ENCODE measurements around the gene SFXN2. TPM values are rescaled to one million over a fixed set of nuclear protein-coding genes. Genes with fewer than 3 reads are reported as not detected.
"Not testable (repeated sequence)": the region's sequence is repeated elsewhere in the genome, so short reads cannot be mapped to it uniquely, and the experiment has no call there.

Gene SFXN2
- total and polyA plus RNA-seq, 4 donors, result 6.9 to 14.6 (median 8.9) TPM

DNA sequence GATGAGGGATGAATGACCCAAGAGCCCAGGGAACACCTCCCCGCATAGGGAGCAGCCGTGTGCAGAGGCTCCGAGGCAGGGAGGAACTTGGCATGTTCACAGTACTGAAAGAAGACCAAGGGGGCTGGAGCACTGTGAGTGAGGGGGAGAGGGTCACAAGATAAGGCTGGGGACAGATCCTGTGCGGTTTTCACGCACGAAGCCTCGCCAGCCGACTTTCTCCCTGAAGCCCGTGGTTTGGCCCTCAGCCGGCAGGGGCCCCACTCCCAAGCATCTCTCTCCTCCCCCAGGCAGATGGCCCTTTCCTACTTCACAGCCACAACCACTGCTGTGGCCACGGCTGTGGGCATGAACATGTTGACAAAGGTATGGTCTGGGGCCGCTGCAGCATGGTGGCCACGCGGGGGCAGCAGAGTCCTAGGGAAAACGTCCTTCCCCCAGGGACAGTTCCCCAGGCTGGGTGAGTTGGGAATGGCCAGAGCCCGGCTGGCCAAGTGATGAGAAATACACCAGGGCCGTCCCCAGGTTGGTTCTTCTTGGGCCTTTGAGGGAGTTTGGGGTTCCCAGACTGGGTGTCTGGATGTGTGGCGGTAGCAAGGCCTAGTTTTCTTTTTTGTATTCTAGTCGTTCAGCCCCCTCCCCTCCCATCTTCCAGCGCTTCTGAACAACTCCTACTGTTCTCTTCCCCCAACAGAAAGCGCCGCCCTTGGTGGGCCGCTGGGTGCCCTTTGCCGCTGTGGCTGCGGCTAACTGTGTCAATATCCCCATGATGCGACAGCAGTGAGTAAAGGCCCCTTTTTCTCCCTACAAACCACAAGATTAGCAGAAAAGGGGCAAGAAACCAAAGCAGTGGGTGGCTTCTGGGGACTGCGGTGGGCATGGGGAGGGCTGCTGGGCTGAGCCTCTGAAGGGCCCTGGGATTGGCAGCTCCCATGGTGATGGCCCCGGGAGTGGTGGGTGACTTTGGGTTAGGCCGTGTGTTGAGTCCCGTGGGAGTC lies 14.9 kb downstream of the SFXN2 start:
- no peaks in the 10 kb centered on the region for H3K9me3 ChIP-seq (ENCODE audit: control insufficient read depth, insufficient read depth, low read length)
- peaks cover 15% of the 10 kb centered on the region for H3K4me1 ChIP-seq (ENCODE audit: control insufficient read depth, insufficient read depth, low read length)
- peak overlapping the region; percentile 70 for H3K27ac ChIP-seq (ENCODE audit: low read depth, low read length)
- peaks cover 68% of the 10 kb centered on the region for H3K36me3 ChIP-seq (ENCODE audit: control insufficient read depth, insufficient read depth, low read length)
- H3K4me3 ChIP-seq (ENCODE audit: low read depth, low read length), result no peak overlapping the region
- peak in 4 of 6 donors; percentile 48 to 88 (median 78) for DNase-seq (ENCODE audit: low read depth in 4 of 6, low spot score in 6 of 6)
- 36% methylated on average over 20 of the region's 30 CpGs for WGBS (ENCODE audit: insufficient coverage)
- H3K27me3 ChIP-seq (ENCODE audit: control insufficient read depth, insufficient read depth, low read length), result no peaks in the 10 kb centered on the region

DNA sequence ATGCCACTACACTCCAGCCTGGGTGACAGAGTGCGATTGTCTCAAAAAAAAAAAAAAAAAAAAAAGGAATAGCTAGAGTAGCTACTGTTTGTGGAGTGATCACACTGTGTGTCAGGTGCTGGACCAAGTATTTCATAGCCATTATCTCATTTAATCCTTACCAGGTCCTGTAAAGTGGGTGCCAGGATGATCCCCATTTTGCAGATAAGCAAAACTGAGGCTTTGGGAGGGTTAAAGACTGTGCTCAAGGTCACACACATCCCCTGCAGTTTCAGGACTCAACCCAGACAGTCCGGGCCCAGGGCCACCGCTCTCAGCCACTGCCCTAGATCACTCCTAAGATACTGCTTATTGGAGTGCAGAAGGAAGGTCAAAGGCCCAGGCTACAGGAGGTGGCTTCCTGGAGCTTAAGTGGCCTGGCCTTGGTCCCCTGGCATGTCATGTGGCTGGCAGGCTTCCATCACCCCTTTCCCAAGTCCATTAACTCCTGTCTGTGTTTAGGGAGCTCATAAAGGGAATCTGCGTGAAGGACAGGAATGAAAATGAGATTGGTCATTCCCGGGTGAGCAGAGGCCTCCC lies 16.9 kb downstream of the SFXN2 start:
- H3K9me3 ChIP-seq (ENCODE audit: control insufficient read depth, insufficient read depth, low read length), result no peaks in the 10 kb centered on the region
- no CpG with 5 or more reads among the region's 5 CpGs for WGBS (ENCODE audit: insufficient coverage)
- DNase-seq (ENCODE audit: low read depth in 4 of 6, low spot score in 6 of 6), result no peak
- H3K36me3 ChIP-seq (ENCODE audit: control insufficient read depth, insufficient read depth, low read length), result peaks cover 81% of the 10 kb centered on the region
- peaks cover 22% of the 10 kb centered on the region for H3K4me1 ChIP-seq (ENCODE audit: control insufficient read depth, insufficient read depth, low read length)
- no peak overlapping the region for H3K4me3 ChIP-seq (ENCODE audit: low read depth, low read length)
- no peaks in the 10 kb centered on the region for H3K27me3 ChIP-seq (ENCODE audit: control insufficient read depth, insufficient read depth, low read length)
- H3K27ac ChIP-seq (ENCODE audit: low read depth, low read length), result no peak overlapping the region

DNA sequence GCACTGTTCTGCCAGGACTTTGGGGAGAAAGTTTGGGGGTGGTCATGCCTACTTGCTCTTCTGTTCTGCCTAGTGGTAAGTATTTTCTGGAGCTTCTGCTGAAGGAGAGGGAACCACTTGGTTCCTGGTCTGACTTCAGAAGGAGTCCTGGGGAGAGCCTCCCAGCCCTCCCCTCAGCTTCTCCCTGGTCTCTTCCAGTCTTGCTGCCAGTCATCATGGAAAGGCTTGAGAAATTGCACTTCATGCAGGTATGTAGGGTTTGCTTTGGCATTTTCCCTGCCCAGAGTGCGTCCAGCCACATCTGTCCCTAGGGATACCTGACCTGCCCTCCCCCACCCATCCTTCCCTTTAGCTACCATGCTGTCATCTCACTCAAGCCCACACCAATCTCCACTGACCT lies 18.2 kb downstream of the SFXN2 start:
- WGBS (ENCODE audit: insufficient coverage), result no CpG with 5 or more reads among the region's 1 CpG
- H3K36me3 ChIP-seq (ENCODE audit: control insufficient read depth, insufficient read depth, low read length), result peaks cover 77% of the 10 kb centered on the region
- peaks cover 22% of the 10 kb centered on the region for H3K4me1 ChIP-seq (ENCODE audit: control insufficient read depth, insufficient read depth, low read length)
- no peak overlapping the region for H3K4me3 ChIP-seq (ENCODE audit: low read depth, low read length)
- H3K9me3 ChIP-seq (ENCODE audit: control insufficient read depth, insufficient read depth, low read length), result no peaks in the 10 kb centered on the region
- no peak for DNase-seq (ENCODE audit: low read depth in 4 of 6, low spot score in 6 of 6)
- H3K27me3 ChIP-seq (ENCODE audit: control insufficient read depth, insufficient read depth, low read length), result no peaks in the 10 kb centered on the region
- H3K27ac ChIP-seq (ENCODE audit: low read depth, low read length), result no peak overlapping the region

DNA sequence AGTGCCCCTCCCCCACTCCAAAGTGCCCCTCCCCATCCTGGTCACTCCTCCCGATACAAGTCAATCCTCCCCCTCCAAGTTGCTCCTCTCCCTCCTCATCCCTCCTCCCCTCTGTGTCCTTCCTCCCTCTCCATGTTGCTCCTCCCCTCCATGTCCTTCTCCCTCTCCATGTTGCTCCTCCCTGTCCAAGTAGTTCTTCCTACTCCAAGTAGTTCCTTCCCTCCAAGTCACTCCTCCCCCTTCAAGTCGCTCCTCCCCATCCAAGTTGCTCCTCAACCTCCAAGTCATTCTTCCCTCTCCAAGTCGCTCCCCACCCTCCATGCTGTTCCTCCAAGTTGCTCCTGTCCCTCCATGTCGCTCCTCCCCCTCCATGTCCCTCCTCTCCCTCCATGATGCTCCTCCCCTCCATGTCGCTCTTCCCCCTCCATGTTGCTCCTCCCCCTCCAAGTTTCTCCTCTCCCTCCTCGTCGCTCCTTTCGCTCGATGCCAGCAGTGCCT lies 20.7 kb downstream of the SFXN2 start:
- Histone ChIP-seq H3K9me3 (ENCODE audit: control insufficient read depth, insufficient read depth, low read length) (no peaks in the 10 kb centered on the region), H3K27ac (ENCODE audit: low read depth, low read length) (no peak overlapping the region), H3K36me3 (ENCODE audit: control insufficient read depth, insufficient read depth, low read length) (peaks cover 58% of the 10 kb centered on the region), H3K4me3 (ENCODE audit: low read depth, low read length) (no peak overlapping the region), H3K27me3 (ENCODE audit: control insufficient read depth, insufficient read depth, low read length) (no peaks in the 10 kb centered on the region), H3K4me1 (ENCODE audit: control insufficient read depth, insufficient read depth, low read length) (peaks cover 17% of the 10 kb centered on the region)
- no peak for DNase-seq (ENCODE audit: low read depth in 4 of 6, low spot score in 6 of 6)
- WGBS (ENCODE audit: insufficient coverage), result 65% methylated on average over 5 of the region's 9 CpGs

DNA sequence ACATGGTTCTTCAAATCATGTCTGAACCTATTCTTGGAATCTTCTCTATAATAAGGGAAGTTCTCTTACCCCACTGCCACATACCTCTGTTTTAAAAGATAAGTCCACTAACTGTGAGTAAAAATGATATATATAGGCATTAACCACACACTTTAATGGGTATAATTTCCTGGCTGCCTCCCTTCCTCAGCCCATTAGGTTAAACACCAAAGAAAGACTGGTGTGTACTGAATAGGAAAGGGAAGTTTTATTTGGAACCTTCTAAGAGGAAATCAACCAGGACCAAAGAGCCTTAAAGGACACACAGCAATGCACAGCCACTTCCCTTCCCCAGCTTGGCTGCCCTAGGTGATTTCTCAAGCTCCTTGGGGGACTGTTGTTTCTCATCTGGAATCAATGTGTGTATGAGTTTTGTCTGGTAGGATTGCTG lies 24.3 kb downstream of the SFXN2 start:
- no peak for DNase-seq (ENCODE audit: low read depth in 4 of 6, low spot score in 6 of 6)
- Histone ChIP-seq H3K27ac (ENCODE audit: low read depth, low read length) (peak overlapping the region; percentile 10), H3K36me3 (ENCODE audit: control insufficient read depth, insufficient read depth, low read length) (peaks cover 33% of the 10 kb centered on the region), H3K27me3 (ENCODE audit: control insufficient read depth, insufficient read depth, low read length) (no peaks in the 10 kb centered on the region), H3K9me3 (ENCODE audit: control insufficient read depth, insufficient read depth, low read length) (no peaks in the 10 kb centered on the region), H3K4me1 (ENCODE audit: control insufficient read depth, insufficient read depth, low read length) (peaks cover 12% of the 10 kb centered on the region), H3K4me3 (ENCODE audit: low read depth, low read length) (no peak overlapping the region)

GRCh38 chr10:102740229-102740628 lies 25.8 kb downstream of the SFXN2 start:
- Histone ChIP-seq H3K36me3 (ENCODE audit: control insufficient read depth, insufficient read depth, low read length) (peaks cover 22% of the 10 kb centered on the region), H3K9me3 (ENCODE audit: control insufficient read depth, insufficient read depth, low read length) (no peaks in the 10 kb centered on the region), H3K27ac (ENCODE audit: low read depth, low read length) (peak overlapping the region; percentile 6), H3K4me3 (ENCODE audit: low read depth, low read length) (no peak overlapping the region), H3K27me3 (ENCODE audit: control insufficient read depth, insufficient read depth, low read length) (no peaks in the 10 kb centered on the region), H3K4me1 (ENCODE audit: control insufficient read depth, insufficient read depth, low read length) (peaks cover 21% of the 10 kb centered on the region)
- no peak for DNase-seq (ENCODE audit: low read depth in 4 of 6, low spot score in 6 of 6)
- 89% methylated on average over 1 of the region's 2 CpGs for WGBS (ENCODE audit: insufficient coverage)

GRCh38 chr10:102741726-102742237 lies 27.3 kb downstream of the SFXN2 start:
- Histone ChIP-seq H3K9me3 (ENCODE audit: control insufficient read depth, insufficient read depth, low read length) (no peaks in the 10 kb centered on the region), H3K27ac (ENCODE audit: low read depth, low read length) (no peak overlapping the region), H3K27me3 (ENCODE audit: control insufficient read depth, insufficient read depth, low read length) (no peaks in the 10 kb centered on the region), H3K36me3 (ENCODE audit: control insufficient read depth, insufficient read depth, low read length) (peaks cover 9% of the 10 kb centered on the region), H3K4me3 (ENCODE audit: low read depth, low read length) (no peak overlapping the region), H3K4me1 (ENCODE audit: control insufficient read depth, insufficient read depth, low read length) (peaks cover 16% of the 10 kb centered on the region)
- WGBS (ENCODE audit: insufficient coverage), result no CpG with 5 or more reads among the region's 2 CpGs
- DNase-seq (ENCODE audit: low read depth in 4 of 6, low spot score in 6 of 6), result no peak

DNA sequence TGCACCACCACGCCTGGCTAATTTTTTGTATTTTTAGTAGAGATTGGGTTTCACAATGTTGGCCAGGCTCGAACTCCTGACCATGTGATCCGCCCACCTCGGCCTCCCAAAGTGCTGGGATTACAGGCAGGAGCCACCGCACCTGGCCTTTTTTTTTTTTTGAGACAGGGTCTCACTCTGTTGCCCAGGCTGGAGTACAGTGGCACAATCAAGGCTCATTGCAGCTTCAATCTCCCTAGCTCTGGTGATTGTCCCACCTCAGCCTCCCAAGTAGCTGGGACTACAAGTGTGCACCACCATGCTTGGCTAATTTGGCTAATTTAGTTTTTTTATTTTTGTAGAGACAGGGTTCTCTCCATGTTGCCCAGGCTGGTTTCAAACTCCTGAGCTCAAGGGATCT lies 27.9 kb downstream of the SFXN2 start:
- H3K27me3 ChIP-seq (ENCODE audit: control insufficient read depth, insufficient read depth, low read length), result not testable (repeated sequence)
- WGBS (ENCODE audit: insufficient coverage), result 100% methylated on average over 4 of the region's 5 CpGs

GRCh38 chr10:102743078-102743587 lies 28.7 kb downstream of the SFXN2 start:
- WGBS (ENCODE audit: insufficient coverage), result 42% methylated on average over 6 of the region's 7 CpGs
- no peak overlapping the region for H3K27ac ChIP-seq (ENCODE audit: low read depth, low read length)
- peaks cover 16% of the 10 kb centered on the region for H3K4me1 ChIP-seq (ENCODE audit: control insufficient read depth, insufficient read depth, low read length)
- H3K4me3 ChIP-seq (ENCODE audit: low read depth, low read length), result peak overlapping the region; percentile 6
- H3K9me3 ChIP-seq (ENCODE audit: control insufficient read depth, insufficient read depth, low read length), result no peaks in the 10 kb centered on the region
- peaks cover 2% of the 10 kb centered on the region for H3K36me3 ChIP-seq (ENCODE audit: control insufficient read depth, insufficient read depth, low read length)
- no peak for DNase-seq (ENCODE audit: low read depth in 4 of 6, low spot score in 6 of 6)
- H3K27me3 ChIP-seq (ENCODE audit: control insufficient read depth, insufficient read depth, low read length), result no peaks in the 10 kb centered on the region

More for the DNA sequence above, 27.9 kb downstream of the SFXN2 start:
- not testable (repeated sequence) for H3K4me3 ChIP-seq (ENCODE audit: low read depth, low read length); H3K9me3 ChIP-seq (ENCODE audit: control insufficient read depth, insufficient read depth, low read length); DNase-seq (ENCODE audit: low read depth in 4 of 6, low spot score in 6 of 6); H3K36me3 ChIP-seq (ENCODE audit: control insufficient read depth, insufficient read depth, low read length); H3K27ac ChIP-seq (ENCODE audit: low read depth, low read length)
- peaks cover 16% of the 10 kb centered on the region for H3K4me1 ChIP-seq (ENCODE audit: control insufficient read depth, insufficient read depth, low read length)
